ENCODE measurements around the gene KNCN. TPM values are rescaled to one million over a fixed set of nuclear protein-coding genes. Genes with fewer than 3 reads are reported as not detected.

KNCN gene
- total RNA-seq, 4 donors from 2014 or later: not detected

DNA sequence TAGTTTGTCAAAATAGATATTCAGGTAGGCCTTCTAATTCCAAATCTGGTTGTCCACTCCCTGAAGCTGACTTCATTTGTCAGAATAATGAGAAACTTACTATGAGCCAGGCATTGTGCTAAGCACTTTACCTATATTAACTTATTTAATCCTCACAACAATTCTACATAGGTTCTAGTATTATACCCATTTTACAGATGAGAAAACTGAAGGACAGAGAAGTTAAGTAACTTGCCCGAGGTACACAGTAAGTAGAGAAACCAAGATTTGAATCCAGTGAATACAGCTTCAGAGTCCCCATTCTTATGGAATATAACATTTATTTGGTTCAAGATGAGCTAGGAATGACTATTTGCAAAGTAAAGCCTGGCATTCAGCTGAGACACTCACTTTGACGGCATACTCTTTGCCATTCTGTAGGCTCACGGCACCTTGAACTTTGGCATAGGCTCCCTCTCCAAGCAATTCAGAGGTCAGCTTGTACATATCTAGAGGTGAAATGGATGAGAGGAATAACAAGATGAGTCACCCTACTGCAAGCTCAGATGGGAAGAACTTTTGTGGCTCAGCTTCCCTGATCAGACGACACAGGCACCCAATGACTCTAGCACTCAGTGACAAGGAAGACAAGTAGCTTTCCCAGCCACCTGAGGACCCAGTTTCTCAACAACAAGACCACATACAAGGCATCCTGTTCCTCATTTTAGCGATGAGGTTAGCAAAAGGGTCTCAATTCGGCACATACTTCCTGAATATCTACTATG, 28.9 kb upstream of the KNCN start:
- TF ChIP-seq, protein P1, sequence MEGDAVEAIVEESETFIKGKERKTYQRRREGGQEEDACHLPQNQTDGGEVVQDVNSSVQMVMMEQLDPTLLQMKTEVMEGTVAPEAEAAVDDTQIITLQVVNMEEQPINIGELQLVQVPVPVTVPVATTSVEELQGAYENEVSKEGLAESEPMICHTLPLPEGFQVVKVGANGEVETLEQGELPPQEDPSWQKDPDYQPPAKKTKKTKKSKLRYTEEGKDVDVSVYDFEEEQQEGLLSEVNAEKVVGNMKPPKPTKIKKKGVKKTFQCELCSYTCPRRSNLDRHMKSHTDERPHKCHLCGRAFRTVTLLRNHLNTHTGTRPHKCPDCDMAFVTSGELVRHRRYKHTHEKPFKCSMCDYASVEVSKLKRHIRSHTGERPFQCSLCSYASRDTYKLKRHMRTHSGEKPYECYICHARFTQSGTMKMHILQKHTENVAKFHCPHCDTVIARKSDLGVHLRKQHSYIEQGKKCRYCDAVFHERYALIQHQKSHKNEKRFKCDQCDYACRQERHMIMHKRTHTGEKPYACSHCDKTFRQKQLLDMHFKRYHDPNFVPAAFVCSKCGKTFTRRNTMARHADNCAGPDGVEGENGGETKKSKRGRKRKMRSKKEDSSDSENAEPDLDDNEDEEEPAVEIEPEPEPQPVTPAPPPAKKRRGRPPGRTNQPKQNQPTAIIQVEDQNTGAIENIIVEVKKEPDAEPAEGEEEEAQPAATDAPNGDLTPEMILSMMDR (IDR thresholded peaks at IDR 0.05): no peak
- DNase-seq (ENCODE audit: low spot score) (no peak), ATAC-seq (ENCODE audit: low FRiP score) (no peak)

DNA sequence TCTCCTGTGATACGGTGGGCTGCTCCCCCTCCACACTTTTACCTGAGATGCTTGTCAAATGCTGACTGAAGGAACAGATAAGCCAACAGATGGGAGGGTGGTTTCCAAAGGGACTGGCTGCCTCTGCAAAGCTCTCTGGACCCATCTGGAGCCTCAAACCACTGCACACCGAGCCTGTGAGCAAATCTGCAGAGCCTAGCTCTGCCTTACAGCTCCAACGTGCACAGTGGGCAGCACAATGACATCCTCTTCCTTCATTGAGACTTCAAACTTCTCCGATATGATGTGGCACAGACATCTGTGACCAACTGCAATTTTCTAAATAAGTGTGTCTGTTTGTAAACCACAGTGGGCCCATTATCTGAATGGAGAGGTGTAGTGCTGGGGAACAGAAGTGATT, 26.2 kb upstream of the KNCN start:
- ATAC-seq (ENCODE audit: low FRiP score) (no peak), DNase-seq (ENCODE audit: low spot score) (no peak)
- TF ChIP-seq, protein P1 (IDR thresholded peaks at IDR 0.05): no peak

DNA sequence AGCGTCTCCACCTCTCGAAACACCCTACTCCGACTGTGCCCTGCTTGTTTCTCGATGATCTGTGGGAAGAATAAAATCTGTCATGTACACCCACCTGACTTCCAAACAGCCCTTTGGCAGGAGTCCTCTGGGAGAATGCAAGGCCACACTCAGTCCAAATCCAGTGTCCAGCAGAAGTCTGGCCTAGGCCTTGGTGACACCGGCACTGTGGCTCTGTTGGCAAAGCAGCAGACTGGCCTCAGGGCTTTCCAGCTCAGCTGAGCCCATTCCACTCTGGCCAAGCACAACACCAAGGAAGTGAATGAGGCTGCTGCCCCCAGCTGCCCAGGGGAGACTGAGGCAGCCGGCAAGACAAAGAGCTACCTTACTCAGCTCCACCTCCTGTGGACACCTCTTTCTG, 25.1 kb upstream of the KNCN start:
- ATAC-seq (ENCODE audit: low FRiP score) (no peak), DNase-seq (ENCODE audit: low spot score) (no peak)
- TF ChIP-seq, protein P1 (IDR thresholded peaks at IDR 0.05): no peak

DNA sequence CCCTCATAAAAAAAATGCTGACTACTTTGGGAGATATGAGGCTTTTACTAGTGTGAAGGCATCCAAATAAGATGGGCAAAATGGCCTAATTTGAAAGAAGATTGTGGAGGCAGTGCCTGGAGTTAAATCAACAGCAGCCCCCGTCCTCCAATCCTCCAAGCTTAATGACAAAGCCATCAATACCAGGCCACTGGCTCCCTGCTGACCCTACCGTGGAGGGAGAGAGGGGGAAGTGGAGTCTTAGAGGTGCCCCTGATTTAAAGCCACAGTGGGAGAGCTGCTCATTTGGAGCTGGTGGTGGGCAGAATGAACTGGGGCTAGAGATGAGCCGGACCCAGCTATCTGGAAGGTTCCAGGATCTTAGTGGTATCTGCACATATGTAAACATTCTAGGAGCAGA, 24.3 kb upstream of the KNCN start:
- TF ChIP-seq, protein P1 (IDR thresholded peaks at IDR 0.05): no peak
- DNase-seq (ENCODE audit: low spot score): no peak
- ATAC-seq (ENCODE audit: low FRiP score): no peak

DNA sequence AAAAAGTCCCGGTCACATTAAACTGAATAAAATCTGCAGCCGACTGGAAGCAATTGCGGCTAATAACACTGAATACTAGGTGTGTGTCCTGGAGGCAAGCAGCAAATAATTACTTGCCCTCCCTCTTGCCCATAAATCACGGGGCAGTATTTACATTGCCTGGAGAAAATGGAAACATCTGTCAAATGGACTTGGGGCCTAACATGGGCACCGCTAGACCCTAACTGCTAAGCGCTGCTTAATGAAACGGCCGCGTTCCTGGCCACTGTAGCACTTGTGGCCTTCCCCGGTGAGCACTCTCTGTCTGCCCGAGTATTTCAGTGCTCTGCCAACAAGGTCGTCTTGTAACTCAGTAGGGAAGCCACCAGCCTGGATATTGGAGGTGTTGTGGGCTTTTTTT, 23.9 kb upstream of the KNCN start:
- TF ChIP-seq, protein P1 (IDR thresholded peaks at IDR 0.05): no peak
- DNase-seq (ENCODE audit: low spot score) (no peak), ATAC-seq (ENCODE audit: low FRiP score) (no peak)

DNA sequence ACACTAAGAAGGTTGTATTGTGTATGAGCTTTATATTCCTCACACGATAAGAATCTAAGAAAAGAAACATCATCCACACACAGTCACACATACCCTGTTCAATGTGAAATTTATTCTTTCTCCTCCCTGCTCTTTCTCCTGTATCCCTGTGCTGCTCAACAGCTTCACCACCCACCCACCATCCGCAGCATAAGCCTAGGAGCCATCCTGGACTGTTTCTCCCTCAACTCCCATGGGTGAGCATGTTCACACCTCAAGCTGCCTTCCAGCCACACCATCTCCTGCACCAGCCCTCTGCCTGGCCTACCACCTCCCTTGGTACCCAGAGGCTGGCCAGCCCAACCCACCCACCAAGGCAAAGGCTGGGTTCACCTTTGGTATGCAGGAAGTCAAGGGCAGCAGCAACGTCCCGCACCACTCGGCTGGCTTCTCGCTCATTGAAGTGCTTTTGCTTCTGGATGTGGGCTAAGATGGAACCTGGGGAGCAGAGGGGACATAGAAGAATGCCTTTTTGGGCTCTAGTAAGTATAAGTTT, 20.3 kb upstream of the KNCN start:
- ATAC-seq (ENCODE audit: low FRiP score) (no peak), DNase-seq (ENCODE audit: low spot score) (no peak)
- TF ChIP-seq, protein P1 (IDR thresholded peaks at IDR 0.05): no peak

Measured in omental fat pad (tissue), 4 donors.